Epithelial cell of proximal tubule (primary cell): ENCODE data around the gene GRB10. TPM values are rescaled to one million over a fixed set of nuclear protein-coding genes. Genes with fewer than 3 reads are reported as not detected.

Experiments
- DNase-seq: peaks from one replicate; pipeline ENCODE4 v3.0.0-alpha.2; 2011; ENCODE audit warnings: low read depth
- H3K4me3 ChIP-seq: 2 replicates; pipeline ENCODE4 v1.5.1; 2011; ENCODE audit warnings: low read depth, mild to moderate bottlenecking, low read length
- CTCF ChIP-seq: conservative IDR thresholded peaks from 2 replicates; pipeline ENCODE4 v1.5.1; 2012; ENCODE audit warnings: low read depth, mild to moderate bottlenecking, low read length
- total RNA-seq: library from RNA; depleted of rRNA; stranded (reverse); fragments of >200 nt; gene quantifications from 2 replicates; pipeline ENCODE4 v1.2.3, GENCODE V29; 2015

GRB10 gene
- total RNA-seq, 1 donor from 2014 or later, result 33.4 TPM

- no peak for TF ChIP-seq CTCF
- no peak overlapping the region for H3K4me3 ChIP-seq
- DNase-seq, result no peak
Observed at GRCh38 chr7:50729962-50730361, 52.7 kb downstream of the GRB10 start.

- no peak for DNase-seq
- no peak overlapping the region for H3K4me3 ChIP-seq
- no peak for TF ChIP-seq CTCF
Observed at GRCh38 chr7:50728184-50728583, 54.5 kb downstream of the GRB10 start.

- no peak for DNase-seq
- TF ChIP-seq CTCF, result no peak
- H3K4me3 ChIP-seq, result no peak overlapping the region
Observed at GRCh38 chr7:50727711-50728110, 55.0 kb downstream of the GRB10 start.

- no peak for DNase-seq
- TF ChIP-seq CTCF, result no peak
Observed at GRCh38 chr7:50727072-50727471, 55.6 kb downstream of the GRB10 start.

GRCh38 chr7:50725774-50726173 lies 56.9 kb downstream of the GRB10 start:
- no peak overlapping the region for H3K4me3 ChIP-seq
- DNase-seq, result no peak
- no peak for TF ChIP-seq CTCF

More at GRCh38 chr7:50727072-50727471, 55.6 kb downstream of the GRB10 start:
- H3K4me3 ChIP-seq, result no peak overlapping the region

GRCh38 chr7:50724526-50725520 lies 57.9 kb downstream of the GRB10 start:
- no peak for TF ChIP-seq CTCF
- no peak overlapping the region for H3K4me3 ChIP-seq
- DNase-seq, result no peak

GRCh38 chr7:50723888-50724287 lies 58.8 kb downstream of the GRB10 start:
- no peak overlapping the region for H3K4me3 ChIP-seq
- TF ChIP-seq CTCF, result no peak
- no peak for DNase-seq
